Kidney capillary endothelial cell (primary cell): ENCODE results near the gene THSD7A.
"Not testable (repeated sequence)": the region's sequence is repeated elsewhere in the genome, so short reads cannot be mapped to it uniquely, and the experiment has no call there.

Experiments used
- DNase-seq: peaks from one replicate; pipeline ENCODE4 v3.0.0-alpha.2; 2018; ENCODE audit warnings: low spot score

The THSD7A gene

GRCh38 chr7:11579141-11579540 is 252.9 kb downstream of the THSD7A start:
- no peak for DNase-seq

- DNase-seq, result no peak
Observed at GRCh38 chr7:11576310-11576709, 255.7 kb downstream of the THSD7A start.

- DNase-seq, result no peak
Observed at GRCh38 chr7:11573128-11573750, 258.8 kb downstream of the THSD7A start.

GRCh38 chr7:11570922-11571550 is 261.0 kb downstream of the THSD7A start:
- no peak for DNase-seq

GRCh38 chr7:11570205-11570604 is 261.8 kb downstream of the THSD7A start:
- DNase-seq, result no peak

DNA sequence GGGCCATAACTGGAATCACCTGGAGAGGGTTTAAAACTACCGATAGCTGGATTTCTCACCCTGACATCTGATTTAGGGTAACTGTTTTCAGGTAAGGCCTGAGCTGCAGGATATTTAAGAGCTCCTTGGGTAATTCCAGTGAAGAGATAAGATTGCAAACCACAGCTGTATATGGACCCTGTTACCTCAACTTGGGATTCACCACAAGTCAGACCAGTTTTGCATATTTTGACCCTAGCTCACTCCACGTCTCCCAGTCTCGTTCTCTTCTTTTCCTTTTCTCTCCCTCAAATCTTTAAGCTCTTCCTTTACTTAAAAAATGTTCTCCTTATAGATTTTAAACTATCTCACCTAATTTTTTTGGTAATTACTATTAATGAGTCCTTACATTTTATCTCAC is 264.4 kb downstream of the THSD7A start:
- DNase-seq, result no peak

- peak; percentile 15 for DNase-seq
Observed at GRCh38 chr7:11557627-11558026, 274.4 kb downstream of the THSD7A start.

DNA sequence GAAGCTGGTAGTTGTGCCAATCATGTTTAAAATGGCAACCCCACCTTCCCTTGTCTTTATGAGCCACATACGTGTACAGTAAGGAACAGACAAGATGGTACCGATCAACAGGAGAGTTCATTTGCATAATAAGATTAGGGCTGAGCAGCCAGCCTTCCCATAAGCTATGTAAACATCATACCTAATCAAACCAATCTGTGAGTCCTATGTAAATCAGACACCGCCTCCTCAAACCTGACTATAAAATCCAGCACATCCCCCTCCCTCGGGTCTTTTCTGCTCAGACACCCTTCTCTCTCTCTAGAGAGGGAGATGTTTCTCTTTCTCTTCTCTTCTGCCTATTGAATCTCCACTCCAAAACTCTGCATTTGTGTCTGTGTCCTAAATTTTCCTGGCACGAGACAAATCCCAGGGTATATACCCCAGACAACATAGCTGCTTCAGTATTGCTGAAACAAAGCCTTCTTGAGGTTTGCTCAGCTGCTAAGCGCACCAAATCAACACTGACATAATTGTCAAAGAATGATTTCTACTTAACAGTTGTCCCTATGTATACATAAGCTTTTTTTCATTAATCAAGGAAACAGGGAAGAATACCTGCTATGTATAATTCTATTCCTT is 279.2 kb downstream of the THSD7A start:
- no peak for DNase-seq

DNA sequence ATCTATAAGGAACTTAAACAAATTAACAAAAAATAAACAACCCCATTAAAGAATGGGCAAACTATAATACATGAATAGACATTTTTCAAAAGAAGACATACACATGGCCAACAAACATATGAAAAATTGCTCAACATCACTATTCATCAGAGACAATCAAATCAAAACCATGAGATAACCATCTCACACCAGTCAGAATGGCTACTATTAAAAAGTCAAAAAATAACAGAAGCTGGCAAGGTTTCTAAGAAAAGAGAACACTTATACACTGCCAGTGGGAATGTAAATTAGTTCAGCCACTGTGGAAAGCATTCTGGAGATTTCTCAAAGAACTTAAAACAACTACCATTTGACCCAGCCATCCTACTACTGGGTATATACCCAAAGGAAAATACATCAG is 280.5 kb downstream of the THSD7A start:
- no peak for DNase-seq

DNA sequence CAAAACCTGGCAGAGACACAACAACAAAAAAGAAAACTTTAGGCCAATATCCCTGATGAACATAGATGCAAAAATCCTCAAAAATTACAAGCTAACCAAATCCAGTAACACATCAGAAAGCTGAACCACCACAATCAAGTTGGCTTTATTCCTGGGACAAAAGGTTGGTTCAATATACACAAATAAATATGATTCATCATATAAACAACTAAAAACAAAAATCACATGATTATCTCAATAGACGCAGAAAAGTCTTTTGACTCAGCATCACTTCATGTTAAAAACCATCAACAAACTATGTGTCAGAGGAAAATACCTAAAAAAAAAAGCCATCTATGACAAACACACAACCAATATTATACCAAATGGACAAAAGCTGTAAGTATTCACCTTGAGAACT is 283.5 kb downstream of the THSD7A start:
- peak; percentile 39 for DNase-seq

DNA sequence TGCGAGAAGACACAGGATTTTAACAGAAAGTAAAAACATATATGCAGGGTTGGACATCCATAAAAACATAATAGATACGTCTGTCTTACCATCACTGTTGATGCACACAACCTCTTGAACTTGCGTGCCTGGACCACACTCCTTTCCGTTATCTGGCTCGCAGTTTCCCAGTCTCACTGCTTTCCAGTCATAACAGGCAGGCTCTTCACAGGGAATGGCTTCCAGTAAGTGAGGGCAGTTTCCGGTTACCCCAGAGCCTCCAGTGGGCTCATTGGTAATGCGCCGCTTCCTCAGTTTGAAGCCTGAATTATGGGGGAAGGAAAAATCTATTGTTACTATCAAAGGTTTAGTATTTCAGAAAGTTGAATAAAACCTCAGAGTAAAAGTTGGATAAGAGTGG is 290.7 kb downstream of the THSD7A start:
- no peak for DNase-seq

GRCh38 chr7:11540271-11540761 is 291.7 kb downstream of the THSD7A start:
- DNase-seq, result peak; percentile 66

- DNase-seq, result no peak
Observed at GRCh38 chr7:11539853-11540252, 292.1 kb downstream of the THSD7A start.

DNA sequence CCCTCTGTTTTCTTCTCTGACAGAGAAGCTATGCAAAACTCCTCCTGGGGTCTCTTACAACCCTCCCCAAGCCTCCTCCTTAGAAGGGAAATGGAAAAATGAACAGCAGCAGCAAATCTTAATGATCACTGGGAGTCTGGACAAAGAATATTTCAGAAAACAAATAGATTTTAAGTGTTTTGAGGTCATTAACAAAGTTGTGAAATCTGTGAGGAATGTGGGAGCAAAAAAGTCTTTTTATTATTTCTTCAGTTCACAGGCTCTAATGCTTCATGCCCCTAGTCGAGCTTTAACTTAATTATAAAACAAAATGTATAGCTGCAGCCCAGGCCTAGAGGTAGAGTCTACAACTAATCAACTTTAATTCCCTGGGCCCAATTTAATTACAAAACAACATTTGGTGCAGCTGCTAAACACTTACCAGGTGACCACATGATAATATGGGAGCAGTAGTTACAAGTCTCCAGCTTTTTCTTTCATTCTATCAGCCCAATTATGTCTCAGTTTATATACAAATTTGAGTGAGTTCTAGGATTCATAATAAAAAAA is 293.2 kb downstream of the THSD7A start:
- DNase-seq, result no peak

DNA sequence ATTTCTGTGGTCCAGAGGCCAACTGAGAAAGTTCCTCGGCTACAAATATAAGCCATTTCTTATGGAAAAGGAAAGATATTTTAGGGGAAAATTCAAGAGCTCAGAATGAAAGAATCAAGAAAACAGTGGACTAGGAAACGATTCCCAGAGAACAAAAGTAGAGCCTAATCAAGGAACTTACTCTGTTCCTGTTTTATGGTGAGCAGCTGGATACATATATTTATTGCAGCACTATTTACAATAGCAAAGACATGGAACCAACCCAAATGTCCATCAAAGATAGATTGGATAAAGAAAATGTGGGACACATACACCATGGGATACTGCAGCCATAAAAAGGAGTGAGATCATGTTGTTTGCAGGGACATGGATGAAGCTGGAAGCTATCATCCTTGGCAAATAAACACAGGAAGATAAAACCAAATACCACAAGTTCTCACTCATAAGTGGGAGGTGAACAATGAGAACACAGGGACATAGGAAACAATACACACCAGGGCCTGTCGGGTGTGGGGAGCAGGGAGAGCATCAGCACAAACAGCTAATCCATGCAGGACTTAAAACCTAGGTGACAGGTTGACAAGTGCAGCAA is 298.7 kb downstream of the THSD7A start:
- DNase-seq, result no peak

GRCh38 chr7:11529382-11529781 is 302.6 kb downstream of the THSD7A start:
- no peak for DNase-seq

DNA sequence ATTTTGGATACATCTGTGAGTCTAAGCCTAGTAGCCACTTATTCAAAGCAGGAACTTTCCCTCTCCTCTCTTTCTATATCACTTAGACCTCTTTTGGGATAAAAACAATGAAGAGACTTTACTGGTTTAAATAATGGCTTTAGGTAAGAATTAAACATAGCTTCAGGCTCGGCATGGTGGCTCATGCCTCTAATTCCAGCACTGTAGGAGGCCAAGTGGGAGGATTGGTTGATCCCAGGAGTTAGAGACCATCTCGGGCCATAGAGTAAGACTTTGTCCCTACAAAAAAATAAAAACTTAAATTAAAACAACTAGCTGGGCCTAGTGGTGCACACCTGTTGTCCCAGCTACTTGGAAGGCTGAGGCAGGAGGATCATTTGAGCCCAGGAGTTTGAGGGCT is 304.3 kb downstream of the THSD7A start:
- no peak for DNase-seq

GRCh38 chr7:11524476-11525397 is 307.3 kb downstream of the THSD7A start:
- DNase-seq, result no peak

GRCh38 chr7:11521964-11522499 is 310.0 kb downstream of the THSD7A start:
- not testable (repeated sequence) for DNase-seq

GRCh38 chr7:11517853-11518252 is 314.1 kb downstream of the THSD7A start:
- no peak for DNase-seq

DNA sequence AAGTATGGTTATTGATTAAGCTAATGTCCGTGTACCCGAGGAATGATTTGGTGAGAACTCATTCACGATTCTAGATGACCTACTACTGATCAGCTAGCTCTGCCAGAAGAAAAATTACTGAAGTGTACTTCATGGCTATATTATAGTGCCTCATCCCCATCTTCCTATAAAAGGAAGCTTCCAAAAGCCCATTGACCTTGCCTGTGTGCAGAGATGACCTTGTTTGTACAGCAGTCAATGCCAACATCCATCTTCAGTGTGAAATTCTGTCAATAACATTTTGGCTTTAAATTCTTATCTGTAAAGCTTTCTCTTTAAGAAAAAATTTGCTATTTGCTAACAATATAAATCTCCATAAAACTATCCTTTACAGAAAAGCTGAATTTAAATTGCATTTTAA is 315.7 kb downstream of the THSD7A start:
- DNase-seq, result no peak
